HL-60 (cell line): ENCODE results near the gene ARAF.

Source experiments
- CTCF ChIP-seq: IDR thresholded peaks from one replicate; pipeline ENCODE4 v1.5.1; 2011; ENCODE audit warnings: low read length, control low read depth, inconsistent platforms; ENCODE audit not compliant: insufficient read depth
- POLR2AphosphoS5 ChIP-seq: IDR thresholded peaks from 2 replicates; pipeline ENCODE4 v1.6.1; 2012; ENCODE audit warnings: low read depth
- REST ChIP-seq: IDR thresholded peaks from 2 replicates; pipeline ENCODE4 v1.6.1; 2012; ENCODE audit warnings: low read depth; ENCODE audit not compliant: insufficient replicate concordance
- SPI1 ChIP-seq: IDR thresholded peaks from 2 replicates; pipeline ENCODE4 v1.6.1; 2012; ENCODE audit warnings: low read depth, mild to moderate bottlenecking, borderline replicate concordance

- TF ChIP-seq CTCF (no peak), POLR2AphosphoS5 (no peak), REST (no peak), SPI1 (no peak)
Observed at GRCh38 chrX:47574547-47575301, 13.7 kb downstream of the ARAF start.
